Keratinocyte (primary cell): ENCODE results near the gene EBLN2. TPM values are rescaled to one million over a fixed set of nuclear protein-coding genes. Genes with fewer than 3 reads are reported as not detected.

Source experiments
- DNase-seq: peaks from one replicate; pipeline ENCODE4 v3.0.0-alpha.2; 2011; ENCODE audit warnings: low read depth, missing footprints, low spot score
- FAIRE-seq: peaks from 2 replicates; lab custom pipeline; 2011; peaks lifted over from hg19 to GRCh38; lab: Jason Lieb, UNC
- H2AFZ ChIP-seq: 2 replicates; pipeline ENCODE4 v1.6.0; 2012; ENCODE audit warnings: low read length, control low read depth, inconsistent platforms; ENCODE audit not compliant: control insufficient read depth
- H3K27ac ChIP-seq: 2 replicates; pipeline ENCODE4 v1.5.1; 2011; ENCODE audit warnings: low read length; ENCODE audit not compliant: control insufficient read depth, insufficient read depth
- H3K27me3 ChIP-seq: 3 replicates; pipeline ENCODE4 v1.6.0; 2011; ENCODE audit warnings: low read length; ENCODE audit not compliant: control insufficient read depth, insufficient read depth; ENCODE audit errors: extremely low read depth
- H3K36me3 ChIP-seq, 2 experiments: 2 replicates in 1 of 2; 3 replicates in 1 of 2; pipeline ENCODE4 v1.5.1; 2011; ENCODE audit warnings: low read length in 2 of 2, mild to moderate bottlenecking in 1 of 2; ENCODE audit not compliant: control insufficient read depth in 2 of 2, insufficient read depth in 2 of 2; ENCODE audit errors: extremely low read depth in 1 of 2
- H3K4me1 ChIP-seq: 3 replicates; pipeline ENCODE4 v1.5.1; 2011; ENCODE audit warnings: low read length; ENCODE audit not compliant: control insufficient read depth, insufficient read depth; ENCODE audit errors: extremely low read depth
- H3K4me2 ChIP-seq: 3 replicates; pipeline ENCODE4 v1.6.0; 2011; ENCODE audit warnings: low read depth, low read length; ENCODE audit not compliant: control insufficient read depth, insufficient read depth; ENCODE audit errors: extremely low read depth
- H3K4me3 ChIP-seq, 3 experiments: fragments of 200-600 bp in 1 of 3; sonication (generic) in 1 of 3; 2 replicates in 2 of 3; 3 replicates in 1 of 3; pipeline ENCODE4 v1.5.1; 2011 to 2016; ENCODE audit warnings: low read length in 3 of 3, mild to moderate bottlenecking in 3 of 3, control low read depth in 2 of 3, inconsistent platforms in 1 of 3, low read depth in 1 of 3, mixed read lengths in 1 of 3, mixed run types in 1 of 3, moderate library complexity in 1 of 3; ENCODE audit not compliant: control insufficient read depth in 2 of 3, insufficient read depth in 2 of 3; ENCODE audit errors: extremely low read depth in 1 of 3
- H3K79me2 ChIP-seq: 2 replicates; pipeline ENCODE4 v1.6.0; 2012; ENCODE audit warnings: low read length; ENCODE audit not compliant: control insufficient read depth, insufficient read depth
- H3K9ac ChIP-seq: 3 replicates; pipeline ENCODE4 v1.6.0; 2011; ENCODE audit warnings: low read length; ENCODE audit not compliant: control insufficient read depth, insufficient read depth; ENCODE audit errors: extremely low read depth
- H3K9me1 ChIP-seq: 3 replicates; pipeline ENCODE4 v1.6.0; 2011; ENCODE audit warnings: low read length; ENCODE audit not compliant: control insufficient read depth, insufficient read depth; ENCODE audit errors: extremely low read depth
- H3K9me3 ChIP-seq: 2 replicates; pipeline ENCODE4 v1.5.1; 2012; ENCODE audit warnings: low read depth, low read length; ENCODE audit not compliant: control insufficient read depth
- H4K20me1 ChIP-seq: 3 replicates; pipeline ENCODE4 v1.6.0; 2011; ENCODE audit warnings: low read length; ENCODE audit not compliant: control insufficient read depth, insufficient read depth; ENCODE audit errors: extremely low read depth
- CTCF ChIP-seq, 3 experiments: IDR thresholded peaks in 1 of 3; conservative IDR thresholded peaks in 1 of 3; optimal IDR thresholded peaks in 1 of 3; 2 replicates in 2 of 3; 3 replicates in 1 of 3; pipeline versions ENCODE3 to v1.5.1; 2011; ENCODE audit warnings: low read length in 3 of 3, mild to moderate bottlenecking in 3 of 3, moderate library complexity in 2 of 3, control low read depth in 1 of 3, inconsistent platforms in 1 of 3; ENCODE audit not compliant: insufficient read depth in 2 of 3; ENCODE audit errors: extremely low read depth in 1 of 3
- EZH2 ChIP-seq: IDR thresholded peaks from one replicate; pipeline ENCODE4 v1.6.1; 2012; ENCODE audit warnings: inconsistent platforms, mild to moderate bottlenecking, low read length, moderate library complexity
- dilution Hi-C: fragments of 300-500 bp; cut with MboI; formaldehyde crosslinking; loops from one replicate; pipeline ENCODE4 v1.7.0; 2020; ENCODE audit warnings: low sequenced_read_pairs; ENCODE audit not compliant: extremely low pct_ligation_motif_present
- polyA plus RNA-seq, 5 experiments: library from polyadenylated mRNA; depleted of rRNA in 3 of 5; stranded (reverse) in 3 of 5; stranded (forward) in 1 of 5; unstranded in 1 of 5; fragments of >200 nt; gene quantifications; 1 replicate in 1 of 5; 2 replicates in 3 of 5; 3 replicates in 1 of 5; pipeline versions ENCODE4 v1.2.1 to v1.2.3, GENCODE V29; 2011 to 2012; ENCODE audit warnings: missing spikeins in 2 of 5, low read depth in 1 of 5, low replicate concordance in 1 of 5

The EBLN2 gene
- polyA plus RNA-seq, 1 donor (not counting 4 experiments of a cell fraction or from before 2014, with no cell fraction given) = 4.0 TPM

DNA sequence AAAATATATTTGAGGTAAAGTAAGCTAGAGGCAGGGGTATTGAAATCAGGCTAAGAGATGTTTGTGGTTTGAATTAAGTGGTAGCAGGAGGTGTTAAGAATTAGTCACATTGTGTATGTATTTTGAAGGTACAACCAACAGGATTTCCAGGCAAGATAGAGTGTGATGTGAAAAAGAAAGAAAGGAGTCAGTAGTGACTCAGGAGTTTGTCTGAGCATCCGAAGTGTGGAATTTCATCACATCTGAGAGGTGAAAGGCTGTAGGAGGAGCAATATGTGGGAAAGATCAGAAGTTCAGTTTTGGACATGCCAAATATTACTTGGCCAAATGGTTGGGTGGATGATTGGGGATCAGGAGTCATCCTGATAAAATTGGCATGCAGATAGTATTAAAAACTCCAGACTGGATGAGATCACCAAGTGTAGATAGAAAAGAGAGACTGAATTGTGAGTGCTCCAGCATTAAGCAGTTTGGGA, 32.1 kb upstream of the EBLN2 start:
- H3K4me1 ChIP-seq = peaks cover 28% of the 10 kb centered on the region
- H4K20me1 ChIP-seq = peaks cover 36% of the 10 kb centered on the region
- H3K27ac ChIP-seq = peak overlapping the region; percentile 77
- peak overlapping the region in 1 of 3 experiments; percentile 22 for H3K4me3 ChIP-seq
- H3K36me3 ChIP-seq = no peaks in the 10 kb centered on the region
- no peak overlapping the region for H2AFZ ChIP-seq
- H3K4me2 ChIP-seq = peak overlapping the region; percentile 48
- H3K9me3 ChIP-seq = no peaks in the 10 kb centered on the region
- DNase-seq (peak; percentile 42), FAIRE-seq (peak; percentile 98)
- no peak for TF ChIP-seq CTCF (optimal IDR thresholded peaks at IDR 0.05 in 1 of 3, IDR thresholded peaks at IDR 0.05 in 1 of 3, conservative IDR thresholded peaks at IDR 0.05 in 1 of 3; ENCODE audit: extremely low read depth in 1 of 3, insufficient read depth in 2 of 3, low read length in 3 of 3)
- TF ChIP-seq EZH2 = no peak
- H3K27me3 ChIP-seq = no peaks in the 10 kb centered on the region
- H3K9me1 ChIP-seq = peaks cover 6% of the 10 kb centered on the region
- dilution Hi-C loops = no loop called here
- peaks cover 96% of the 10 kb centered on the region for H3K79me2 ChIP-seq
- peak overlapping the region; percentile 33 for H3K9ac ChIP-seq

- Histone ChIP-seq H3K27ac (peak overlapping the region; percentile 77), H3K79me2 (peaks cover 96% of the 10 kb centered on the region), H4K20me1 (peaks cover 37% of the 10 kb centered on the region), H3K4me2 (peak overlapping the region; percentile 48), H3K9me3 (no peaks in the 10 kb centered on the region), H3K27me3 (no peaks in the 10 kb centered on the region), H3K9ac (peak overlapping the region; percentile 33), H3K4me1 (peaks cover 22% of the 10 kb centered on the region), H3K9me1 (peaks cover 6% of the 10 kb centered on the region), H3K36me3 (no peaks in the 10 kb centered on the region), H2AFZ (no peak overlapping the region), H3K4me3 (peak overlapping the region in 1 of 3 experiments; percentile 22)
- no peak for FAIRE-seq
- no peak for TF ChIP-seq CTCF (optimal IDR thresholded peaks at IDR 0.05 in 1 of 3, IDR thresholded peaks at IDR 0.05 in 1 of 3, conservative IDR thresholded peaks at IDR 0.05 in 1 of 3; ENCODE audit: extremely low read depth in 1 of 3, insufficient read depth in 2 of 3, low read length in 3 of 3)
- TF ChIP-seq EZH2 = no peak
- dilution Hi-C loops = no loop called here
- no peak for DNase-seq
Measured at GRCh38 chr3:73030073-73030597, 31.3 kb upstream of the EBLN2 start.
